Panc1 (cell line): ENCODE results near the gene EFNA2. TPM values are rescaled to one million over a fixed set of nuclear protein-coding genes. Genes with fewer than 3 reads are reported as not detected.

Experiments used
- ATAC-seq: fragments of 200-7000 bp; cut with Tn5 transposase; 2 replicates; pipeline ENCODE4 v1.9.1; 2020; ENCODE audit warnings: mild to moderate bottlenecking, moderate library complexity
- BruUV-seq: library from RNA; stranded (reverse); fragments of 400-500 nt; replicated peaks from 2 replicates; lab custom pipeline; 2021; lab: Mats Ljungman, UMichigan
- CTCF ChIA-PET: fragments of 300-600 bp; sonication (Branson Sonifier 250); formaldehyde crosslinking; loops from one replicate; lab custom pipeline; 2022; ENCODE audit warnings: antibody characterized with exemption; lab: Charles Lee
- POLR2A ChIA-PET: fragments of 300-600 bp; sonication (Branson Sonifier 250); formaldehyde crosslinking; loops from one replicate; lab custom pipeline; 2022; ENCODE audit warnings: antibody characterized with exemption; lab: Charles Lee
- DNase-seq: peaks from one replicate; pipeline ENCODE4 v3.0.0-alpha.2; 2010; ENCODE audit warnings: low read depth, low spot score
- H3K27ac ChIP-seq: 2 replicates; pipeline ENCODE4 v1.5.1; 2011; ENCODE audit warnings: mild to moderate bottlenecking, low read length, inconsistent platforms
- H3K27me3 ChIP-seq: fragments of 200-500 bp; sonication (Bioruptor generic); 2 replicates; pipeline ENCODE4 v1.6.0; 2014; ENCODE audit warnings: low read length, inconsistent platforms; ENCODE audit not compliant: control insufficient read depth, insufficient read depth
- H3K36me3 ChIP-seq: fragments of 200-500 bp; sonication (Bioruptor generic); 2 replicates; pipeline ENCODE4 v1.5.1; 2014; ENCODE audit warnings: inconsistent platforms, mild to moderate bottlenecking, low read length, moderate library complexity; ENCODE audit not compliant: control insufficient read depth, insufficient read depth
- H3K4me1 ChIP-seq: 2 replicates; pipeline ENCODE4 v1.5.1; 2011; ENCODE audit warnings: inconsistent platforms, mild to moderate bottlenecking, low read length, moderate library complexity; ENCODE audit not compliant: control insufficient read depth, insufficient read depth
- H3K4me3 ChIP-seq, 2 experiments: 2 replicates each; pipeline ENCODE4 v1.5.1; 2011 to 2012; ENCODE audit warnings: low read depth in 2 of 2, low read length in 2 of 2, mild to moderate bottlenecking in 2 of 2, inconsistent platforms in 1 of 2, moderate library complexity in 1 of 2
- H3K9me3 ChIP-seq: fragments of 200-500 bp; sonication (Bioruptor generic); 2 replicates; pipeline ENCODE4 v1.5.1; 2014; ENCODE audit warnings: low read depth, mild to moderate bottlenecking, inconsistent platforms, low read length, moderate library complexity; ENCODE audit not compliant: control insufficient read depth, insufficient read depth
- POLR2AphosphoS5 ChIP-seq: IDR thresholded peaks from 2 replicates; pipeline ENCODE4 v1.6.1; 2012; ENCODE audit warnings: mild to moderate bottlenecking, low read depth, low read length, moderate library complexity
- SIN3A ChIP-seq: IDR thresholded peaks from 2 replicates; pipeline ENCODE4 v1.6.1; 2012; ENCODE audit warnings: low read depth, mild to moderate bottlenecking, low read length, moderate library complexity, borderline replicate concordance; ENCODE audit not compliant: insufficient read depth
- TCF7L2 ChIP-seq: IDR thresholded peaks from 2 replicates; pipeline ENCODE4 v1.6.1; 2011; ENCODE audit warnings: mild to moderate bottlenecking, low read depth, low read length, inconsistent platforms
- in situ Hi-C: cut with HindIII; loops from 2 replicates; pipeline ENCODE4 v1.10.0; 2016; ENCODE audit warnings: low sequenced_read_pairs, low pct_unique_long_range_greater_than_20kb
- intact Hi-C: fragments of 100-400 bp; cut with micrococcal nuclease; formaldehyde crosslinking; loops from one replicate; pipeline ENCODE4 v1.10.0; 2022; ENCODE audit not compliant: unreplicated experiment
- total RNA-seq: library from RNA; stranded (reverse); gene quantifications from one replicate; pipeline ENCODE4 v1.2.1, GENCODE V29; 2021; ENCODE audit not compliant: unreplicated experiment
- TF ChIP-seq, protein P1 (sequence below): fragments of 450-650 bp; IDR thresholded peaks from 2 replicates; pipeline ENCODE4 v1.5.1; 2017; ENCODE audit warnings: mild to moderate bottlenecking
- TF ChIP-seq, protein P2 (sequence below), 2 experiments: IDR thresholded peaks; 2 replicates each; pipeline ENCODE4 v1.6.1; 2011 to 2012; ENCODE audit warnings: low read depth in 2 of 2, control low read depth in 1 of 2, low read length in 1 of 2, mild to moderate bottlenecking in 1 of 2, moderate library complexity in 1 of 2; ENCODE audit not compliant: insufficient read depth in 1 of 2

The EFNA2 gene
- total RNA-seq, 1 experiment from 2014 or later: 7.8 TPM

DNA sequence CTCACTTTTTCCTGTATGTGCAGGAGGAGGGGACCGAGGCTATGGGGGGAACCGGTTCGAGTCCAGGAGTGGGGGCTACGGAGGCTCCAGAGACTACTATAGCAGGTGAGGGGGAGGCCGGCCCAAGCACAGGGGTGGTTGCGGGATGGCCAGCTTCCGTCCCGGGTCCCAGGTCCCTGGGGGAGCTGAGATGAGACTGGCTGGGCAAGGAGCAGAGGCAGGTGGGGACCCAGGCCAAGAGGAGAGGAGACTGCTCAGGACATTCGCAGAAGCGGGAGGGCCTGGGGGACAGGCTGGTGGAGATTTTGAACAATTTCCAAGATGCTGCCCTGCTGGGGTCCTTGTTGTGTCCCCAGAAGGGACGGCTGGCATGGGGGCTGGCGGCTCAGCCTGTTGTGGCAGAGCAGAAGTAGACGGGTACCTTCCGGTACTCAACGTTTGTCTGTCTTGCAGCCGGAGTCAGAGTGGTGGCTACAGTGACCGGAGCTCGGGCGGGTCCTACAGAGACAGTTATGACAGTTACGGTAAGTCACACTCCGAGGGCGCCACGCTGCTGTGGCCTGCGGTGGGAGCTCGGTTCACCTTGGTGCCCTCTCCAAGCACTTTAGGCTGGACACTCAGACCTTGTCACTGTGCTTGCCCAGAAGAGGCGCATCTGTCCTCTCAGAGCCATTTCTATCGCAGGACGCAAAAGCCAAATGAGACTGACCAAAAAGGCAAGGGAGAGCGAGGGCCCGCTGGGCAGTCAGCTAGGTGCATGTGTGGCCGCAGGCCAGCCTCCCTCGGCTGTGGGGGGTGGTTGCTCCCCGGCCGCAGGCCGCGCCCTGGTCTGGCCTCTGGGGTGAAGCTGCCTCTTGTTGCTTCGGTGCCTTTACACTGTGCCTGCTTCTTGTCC lies 13.9 kb upstream of the EFNA2 start:
- POLR2A ChIA-PET: no interaction called here
- 0 out of 2 replicates have a peak, but pooled peaks have one; percentile 12 for TF ChIP-seq POLR2AphosphoS5
- TF ChIP-seq, protein P1, sequence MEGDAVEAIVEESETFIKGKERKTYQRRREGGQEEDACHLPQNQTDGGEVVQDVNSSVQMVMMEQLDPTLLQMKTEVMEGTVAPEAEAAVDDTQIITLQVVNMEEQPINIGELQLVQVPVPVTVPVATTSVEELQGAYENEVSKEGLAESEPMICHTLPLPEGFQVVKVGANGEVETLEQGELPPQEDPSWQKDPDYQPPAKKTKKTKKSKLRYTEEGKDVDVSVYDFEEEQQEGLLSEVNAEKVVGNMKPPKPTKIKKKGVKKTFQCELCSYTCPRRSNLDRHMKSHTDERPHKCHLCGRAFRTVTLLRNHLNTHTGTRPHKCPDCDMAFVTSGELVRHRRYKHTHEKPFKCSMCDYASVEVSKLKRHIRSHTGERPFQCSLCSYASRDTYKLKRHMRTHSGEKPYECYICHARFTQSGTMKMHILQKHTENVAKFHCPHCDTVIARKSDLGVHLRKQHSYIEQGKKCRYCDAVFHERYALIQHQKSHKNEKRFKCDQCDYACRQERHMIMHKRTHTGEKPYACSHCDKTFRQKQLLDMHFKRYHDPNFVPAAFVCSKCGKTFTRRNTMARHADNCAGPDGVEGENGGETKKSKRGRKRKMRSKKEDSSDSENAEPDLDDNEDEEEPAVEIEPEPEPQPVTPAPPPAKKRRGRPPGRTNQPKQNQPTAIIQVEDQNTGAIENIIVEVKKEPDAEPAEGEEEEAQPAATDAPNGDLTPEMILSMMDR: no peak
- CTCF ChIA-PET: no interaction called here
- intact Hi-C loops: loop anchor here (10.0 kb wide), 1 partner anchor 103 kb away; no protein-coding TSS in a partner anchor
- Histone ChIP-seq H3K9me3 (no peaks in the 10 kb centered on the region), H3K27me3 (no peaks in the 10 kb centered on the region), H3K27ac (peak overlapping the region; percentile 69), H3K4me1 (peaks cover 33% of the 10 kb centered on the region), H3K36me3 (no peaks in the 10 kb centered on the region; the same call in 1 of the 2 replicates), H3K4me3 (no peak overlapping the region)
- no TSS peak for BruUV-seq
- in situ Hi-C loops: no loop called here
- ATAC-seq: no peak
- no peak for DNase-seq

DNA sequence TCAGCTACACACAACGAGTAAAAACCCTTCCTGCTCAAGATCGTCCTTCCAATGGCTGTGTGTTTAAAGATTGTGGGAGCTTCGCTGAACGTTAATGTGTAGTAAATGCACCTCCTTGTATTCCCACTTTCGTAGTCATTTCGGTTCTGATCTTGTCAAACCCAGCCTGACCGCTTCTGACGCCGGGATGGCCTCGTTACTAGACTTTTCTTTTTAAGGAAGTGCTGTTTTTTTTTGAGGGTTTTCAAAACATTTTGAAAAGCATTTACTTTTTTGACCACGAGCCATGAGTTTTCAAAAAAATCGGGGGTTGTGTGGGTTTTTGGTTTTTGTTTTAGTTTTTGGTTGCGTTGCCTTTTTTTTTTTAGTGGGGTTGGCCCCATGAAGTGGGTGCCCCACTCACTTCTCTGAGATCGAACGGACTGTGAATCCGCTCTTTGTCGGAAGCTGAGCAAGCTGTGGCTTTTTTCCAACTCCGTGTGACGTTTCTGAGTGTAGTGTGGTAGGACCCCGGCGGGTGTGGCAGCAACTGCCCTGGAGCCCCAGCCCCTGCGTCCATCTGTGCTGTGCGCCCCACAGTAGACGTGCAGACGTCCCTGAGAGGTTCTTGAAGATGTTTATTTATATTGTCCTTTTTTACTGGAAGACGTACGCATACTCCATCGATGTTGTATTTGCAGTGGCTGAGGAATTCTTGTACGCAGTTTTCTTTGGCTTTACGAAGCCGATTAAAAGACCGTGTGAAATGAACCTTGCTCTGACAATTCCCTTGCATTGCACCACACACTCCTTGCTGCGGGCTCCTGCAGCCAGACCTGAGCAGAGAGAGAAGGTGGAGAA lies 13.0 kb upstream of the EFNA2 start:
- DNase-seq (no peak), ATAC-seq (no peak)
- Histone ChIP-seq H3K27me3 (no peaks in the 10 kb centered on the region), H3K4me3 (no peak overlapping the region), H3K9me3 (no peaks in the 10 kb centered on the region), H3K36me3 (no peaks in the 10 kb centered on the region; the same call in 1 of the 2 replicates), H3K27ac (peak overlapping the region; percentile 69), H3K4me1 (peaks cover 35% of the 10 kb centered on the region)
- intact Hi-C loops: loop anchor here (10.0 kb wide), 1 partner anchor 102 kb away; no protein-coding TSS in a partner anchor
- TF ChIP-seq, protein P1: no peak
- TF ChIP-seq SIN3A (no peak), POLR2AphosphoS5 (no peak), TCF7L2 (no peak)
- TF ChIP-seq, protein P2, sequence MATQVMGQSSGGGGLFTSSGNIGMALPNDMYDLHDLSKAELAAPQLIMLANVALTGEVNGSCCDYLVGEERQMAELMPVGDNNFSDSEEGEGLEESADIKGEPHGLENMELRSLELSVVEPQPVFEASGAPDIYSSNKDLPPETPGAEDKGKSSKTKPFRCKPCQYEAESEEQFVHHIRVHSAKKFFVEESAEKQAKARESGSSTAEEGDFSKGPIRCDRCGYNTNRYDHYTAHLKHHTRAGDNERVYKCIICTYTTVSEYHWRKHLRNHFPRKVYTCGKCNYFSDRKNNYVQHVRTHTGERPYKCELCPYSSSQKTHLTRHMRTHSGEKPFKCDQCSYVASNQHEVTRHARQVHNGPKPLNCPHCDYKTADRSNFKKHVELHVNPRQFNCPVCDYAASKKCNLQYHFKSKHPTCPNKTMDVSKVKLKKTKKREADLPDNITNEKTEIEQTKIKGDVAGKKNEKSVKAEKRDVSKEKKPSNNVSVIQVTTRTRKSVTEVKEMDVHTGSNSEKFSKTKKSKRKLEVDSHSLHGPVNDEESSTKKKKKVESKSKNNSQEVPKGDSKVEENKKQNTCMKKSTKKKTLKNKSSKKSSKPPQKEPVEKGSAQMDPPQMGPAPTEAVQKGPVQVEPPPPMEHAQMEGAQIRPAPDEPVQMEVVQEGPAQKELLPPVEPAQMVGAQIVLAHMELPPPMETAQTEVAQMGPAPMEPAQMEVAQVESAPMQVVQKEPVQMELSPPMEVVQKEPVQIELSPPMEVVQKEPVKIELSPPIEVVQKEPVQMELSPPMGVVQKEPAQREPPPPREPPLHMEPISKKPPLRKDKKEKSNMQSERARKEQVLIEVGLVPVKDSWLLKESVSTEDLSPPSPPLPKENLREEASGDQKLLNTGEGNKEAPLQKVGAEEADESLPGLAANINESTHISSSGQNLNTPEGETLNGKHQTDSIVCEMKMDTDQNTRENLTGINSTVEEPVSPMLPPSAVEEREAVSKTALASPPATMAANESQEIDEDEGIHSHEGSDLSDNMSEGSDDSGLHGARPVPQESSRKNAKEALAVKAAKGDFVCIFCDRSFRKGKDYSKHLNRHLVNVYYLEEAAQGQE (IDR thresholded peaks at IDR 0.05; ENCODE audit: insufficient read depth in 1 of 2, low read depth in 2 of 2, low read length in 1 of 2): no peak
- ChIA-PET CTCF (no interaction called here), POLR2A (interaction anchor here (0.6 kb wide), 1 partner anchor 133 kb away, joined by 5 read pairs; no protein-coding TSS in a partner anchor)
- BruUV-seq: no TSS peak
- in situ Hi-C loops: no loop called here
